ENCODE measurements around the gene ALDH1L1. TPM values are rescaled to one million over a fixed set of nuclear protein-coding genes. Genes with fewer than 3 reads are reported as not detected.

Gene ALDH1L1
- total and polyA plus RNA-seq, 2 of the 4 experiments (the other 2 are of a cell fraction): not detected

DNA sequence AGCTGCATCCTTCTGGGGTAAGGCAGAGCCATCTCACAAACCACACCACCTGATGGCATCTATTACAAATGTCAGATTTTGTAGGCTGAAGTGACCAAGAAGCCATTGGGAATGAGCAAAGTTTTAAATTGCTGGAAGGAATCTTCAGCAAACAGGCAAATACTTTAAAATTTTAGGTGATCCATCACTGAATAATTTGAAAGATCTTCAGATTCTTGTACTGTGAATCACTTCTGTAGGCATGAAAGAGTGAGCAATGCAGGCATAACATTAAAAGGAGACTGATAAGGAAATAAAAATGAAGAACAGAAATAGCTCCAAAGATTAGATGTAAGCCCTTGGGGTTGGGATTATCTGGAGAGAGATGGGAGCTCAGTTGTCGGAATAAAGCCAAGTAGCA, 36.0 kb upstream of the ALDH1L1 start:
- H2AFZ ChIP-seq (replicated peaks; ENCODE audit: low read length, poor library complexity): peak overlapping the region; percentile 62
- in situ Hi-C loops (cut with MboI; ENCODE audit: low sequenced_read_pairs): no loop called here
- no peak overlapping the region for H4K5ac ChIP-seq (ENCODE audit: low read depth, low read length)
- peak overlapping the region in 1 of 2 experiments; percentile 72; a peak in 2 of 4 replicates for H4K8ac ChIP-seq (ENCODE audit: low read depth in 2 of 2, low read length in 2 of 2)
- no CpG with 5 or more reads among the region's 1 CpG for WGBS, 2 experiments (ENCODE audit: extremely low coverage in 2 of 2, insufficient read length in 1 of 2)
- peak overlapping the region; percentile 62 for H3K4ac ChIP-seq (ENCODE audit: low read depth, low read length)
- H2BK20ac ChIP-seq (ENCODE audit: low read depth, low read length): peak overlapping the region; percentile 70
- TF ChIP-seq FOS (IDR thresholded peaks at IDR 0.05; ENCODE audit: low read depth, low read length) (no peak), RAD21 (IDR thresholded peaks at IDR 0.05; ENCODE audit: low read length) (no peak), SMC3 (IDR thresholded peaks at IDR 0.05; ENCODE audit: low read depth, low read length) (no peak), CEBPB (IDR thresholded peaks at IDR 0.05; ENCODE audit: low read depth, low read length) (no peak), MAFK (IDR thresholded peaks at IDR 0.05; ENCODE audit: low read depth, low read length) (no peak), CHD1 (IDR thresholded peaks at IDR 0.05; ENCODE audit: low read depth, low read length) (no peak), POLR2A (IDR thresholded peaks at IDR 0.05; ENCODE audit: low read depth, low read length) (no peak), MAZ (IDR thresholded peaks at IDR 0.05; ENCODE audit: borderline replicate concordance, low read depth, low read length) (no peak)
- TF ChIP-seq, protein P1, sequence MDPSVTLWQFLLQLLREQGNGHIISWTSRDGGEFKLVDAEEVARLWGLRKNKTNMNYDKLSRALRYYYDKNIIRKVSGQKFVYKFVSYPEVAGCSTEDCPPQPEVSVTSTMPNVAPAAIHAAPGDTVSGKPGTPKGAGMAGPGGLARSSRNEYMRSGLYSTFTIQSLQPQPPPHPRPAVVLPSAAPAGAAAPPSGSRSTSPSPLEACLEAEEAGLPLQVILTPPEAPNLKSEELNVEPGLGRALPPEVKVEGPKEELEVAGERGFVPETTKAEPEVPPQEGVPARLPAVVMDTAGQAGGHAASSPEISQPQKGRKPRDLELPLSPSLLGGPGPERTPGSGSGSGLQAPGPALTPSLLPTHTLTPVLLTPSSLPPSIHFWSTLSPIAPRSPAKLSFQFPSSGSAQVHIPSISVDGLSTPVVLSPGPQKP (IDR thresholded peaks at IDR 0.05; ENCODE audit: borderline replicate concordance, low read depth, low read length): no peak
- ChIA-PET CTCF (interaction anchor here (1.0 kb wide), 1 partner anchor 11 kb away, joined by 4 read pairs; no protein-coding TSS in a partner anchor), POLR2A (ENCODE audit: unreplicated experiment) (no interaction called here)
- H3K9me3 ChIP-seq (ENCODE audit: control insufficient read depth, insufficient read depth, low read length): no peaks in the 10 kb centered on the region
- no peak overlapping the region; the same call in 1 of the 2 replicates for H3K23ac ChIP-seq (ENCODE audit: low read depth, low read length)
- dilution Hi-C loops (cut with HindIII; ENCODE audit: low sequenced_read_pairs, unreplicated experiment): no loop called here
- no peaks in the 10 kb centered on the region for H4K20me1 ChIP-seq (ENCODE audit: insufficient read depth, low read length)
- H2AK9ac ChIP-seq (replicated peaks; ENCODE audit: low read depth, low read length, poor library complexity): no peak overlapping the region
- H3K9ac ChIP-seq (ENCODE audit: low read depth, low read length): no peak overlapping the region
- DNase-seq (peak; percentile 51), ATAC-seq (ENCODE audit: low read depth) (peak; percentile 56; the same call in 1 of the 2 replicates)
- no peak overlapping the region; the same call in 1 of the 2 replicates for H3K18ac ChIP-seq (ENCODE audit: low read depth, low read length)
- no peaks in the 10 kb centered on the region for H3K79me1 ChIP-seq (ENCODE audit: low read depth in 1 of 2, low read length in 2 of 2)
- no peak overlapping the region for H2AK5ac ChIP-seq (ENCODE audit: low read depth, low read length)
- H3K4me3 ChIP-seq (ENCODE audit: insufficient read depth, low read depth, low read length): no peak overlapping the region
- peak overlapping the region; percentile 54; the same call in 2 of the 3 replicates for H2BK15ac ChIP-seq (ENCODE audit: low read depth, low read length)
- H3K4me1 ChIP-seq (ENCODE audit: control insufficient read depth, insufficient read depth, low read length): peaks cover 3% of the 10 kb centered on the region; the same call in 1 of the 2 replicates
- intact Hi-C loops (cut with micrococcal nuclease): no loop called here
- peaks cover 11% of the 10 kb centered on the region for H3K27me3 ChIP-seq (ENCODE audit: control insufficient read depth, insufficient read depth, low read length)
- H3K27ac ChIP-seq (ENCODE audit: insufficient read depth, low read length): no peak overlapping the region
- H3K36me3 ChIP-seq (ENCODE audit: control insufficient read depth, insufficient read depth, low read length): no peaks in the 10 kb centered on the region
- peak overlapping the region; percentile 45 for H2BK120ac ChIP-seq (ENCODE audit: low read depth, low read length)
- H3K14ac ChIP-seq (replicated peaks; ENCODE audit: low read depth, low read length): 0 out of 2 replicates have a peak overlapping the region, but pooled peaks have one; percentile 13
- H3K4me2 ChIP-seq (ENCODE audit: low read depth, low read length): no peak overlapping the region
- 0 out of 2 replicates have a peak, but pooled peaks cover 7% of the 10 kb centered on the region for H3K9me1 ChIP-seq (ENCODE audit: insufficient read depth, low read length)
- no peak overlapping the region for H3K56ac ChIP-seq (ENCODE audit: extremely low read depth, insufficient read depth, low read length)
- no TSS peak for BruUV-seq (replicated peaks)
- no peak overlapping the region for H2BK5ac ChIP-seq (ENCODE audit: low read depth, low read length, poor library complexity, severe bottlenecking)
- peak overlapping the region; percentile 70 for H4K91ac ChIP-seq (ENCODE audit: insufficient read depth, low read depth, low read length)
